ENCODE measurements around the gene MOCS3.

The MOCS3 gene

DNA sequence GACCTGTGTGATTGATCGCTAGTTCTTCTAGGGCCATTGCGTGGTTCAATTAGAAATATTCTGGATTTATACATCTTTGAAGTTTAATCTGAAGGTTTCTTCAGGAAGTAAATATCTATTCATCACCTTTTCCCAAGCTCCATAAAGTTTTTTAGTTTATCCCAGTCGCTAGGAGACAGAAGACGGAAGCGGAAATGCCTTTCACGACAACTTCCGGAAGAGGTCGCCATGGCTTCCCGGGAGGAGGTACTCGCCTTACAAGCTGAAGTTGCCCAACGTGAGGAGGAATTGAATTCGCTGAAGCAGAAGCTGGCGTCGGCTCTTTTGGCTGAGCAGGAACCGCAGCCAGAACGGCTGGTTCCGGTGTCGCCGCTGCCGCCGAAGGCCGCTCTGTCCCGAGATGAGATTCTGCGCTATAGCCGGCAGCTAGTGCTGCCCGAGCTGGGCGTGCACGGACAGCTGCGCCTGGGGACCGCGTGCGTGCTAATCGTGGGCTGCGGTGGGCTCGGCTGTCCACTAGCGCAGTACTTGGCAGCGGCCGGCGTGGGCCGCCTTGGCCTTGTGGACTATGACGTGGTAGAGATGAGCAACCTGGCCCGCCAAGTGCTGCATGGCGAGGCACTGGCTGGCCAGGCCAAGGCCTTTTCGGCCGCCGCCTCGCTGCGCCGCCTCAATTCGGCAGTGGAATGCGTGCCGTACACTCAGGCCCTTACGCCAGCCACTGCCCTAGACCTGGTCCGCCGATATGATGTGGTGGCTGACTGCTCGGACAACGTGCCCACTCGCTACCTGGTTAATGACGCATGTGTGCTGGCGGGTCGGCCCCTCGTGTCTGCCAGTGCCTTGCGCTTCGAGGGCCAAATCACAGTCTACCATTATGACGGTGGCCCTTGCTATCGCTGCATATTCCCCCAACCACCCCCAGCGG lies at the start of gene MOCS3:
MOCS3 (plus strand) TSS at position 204 of the 928 bp plus-strand sequence; CDS start at position 229, 25 bp downstream.
- DNase-seq (ENCODE audit: low read depth, low spot score) = peak; percentile 79

DNA sequence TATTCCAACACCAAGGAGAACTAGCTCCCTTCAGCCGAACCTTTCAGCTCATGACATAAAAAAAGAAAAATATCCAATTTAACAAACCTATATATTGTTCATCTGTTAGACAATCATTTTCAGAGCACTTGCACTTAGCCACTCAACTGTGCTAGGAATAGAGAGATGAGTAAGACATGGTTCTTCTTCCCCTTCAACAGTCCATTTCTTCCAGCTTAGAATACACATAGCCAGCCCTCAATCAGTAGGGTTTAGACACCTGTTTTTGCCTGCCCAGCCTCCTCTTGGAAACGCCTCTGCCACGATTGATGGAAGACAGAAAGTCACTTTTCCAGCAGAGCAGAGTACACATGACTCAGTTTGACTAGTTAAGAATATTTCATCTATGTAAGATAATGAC lies 49.2 kb upstream of the MOCS3 start:
- DNase-seq (ENCODE audit: low read depth, low spot score) = no peak

DNA sequence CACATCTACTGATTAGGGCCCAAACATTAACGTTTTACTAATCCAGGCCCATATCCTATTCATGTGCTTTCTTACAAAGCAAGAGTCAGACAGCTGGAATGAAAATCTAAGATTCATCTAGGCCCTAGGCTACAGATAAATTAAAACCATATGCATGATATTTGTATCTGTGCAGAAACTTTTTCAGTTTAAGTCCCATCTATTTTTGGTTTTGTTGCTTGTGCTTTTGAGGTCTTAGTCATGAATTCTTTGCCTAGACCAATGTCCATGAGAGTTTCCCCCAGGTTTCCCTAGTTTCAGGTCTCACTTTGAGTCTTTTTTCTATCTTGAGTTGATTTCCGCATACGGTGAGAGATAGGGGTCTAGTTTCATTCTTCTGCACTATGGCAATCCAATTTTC lies 47.6 kb upstream of the MOCS3 start:
- DNase-seq (ENCODE audit: low read depth, low spot score) = no peak

DNA sequence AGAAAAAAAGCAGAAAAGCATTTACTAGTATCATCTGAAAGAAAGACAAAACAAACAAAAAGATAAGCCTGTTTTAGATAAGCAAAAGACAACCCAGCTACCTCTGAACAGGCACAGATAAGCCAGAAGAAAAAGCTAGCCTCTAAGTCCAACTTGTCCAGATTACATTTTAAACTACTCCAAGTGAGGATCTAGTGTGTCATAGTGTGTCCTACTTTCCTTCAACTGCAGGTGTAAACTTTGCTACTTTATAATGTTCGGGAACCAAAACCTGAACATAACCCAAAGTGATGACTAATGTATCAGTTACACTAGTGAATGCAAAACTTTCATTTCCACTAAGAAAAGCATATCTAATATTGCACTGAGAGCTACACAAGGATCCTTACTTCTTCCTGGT lies 46.9 kb upstream of the MOCS3 start:
- DNase-seq (ENCODE audit: low read depth, low spot score) = no peak

GRCh38 chr20:50913690-50914375 lies 44.8 kb upstream of the MOCS3 start:
- no peak for DNase-seq (ENCODE audit: low read depth, low spot score)

GRCh38 chr20:50915424-50915823 lies 43.2 kb upstream of the MOCS3 start:
- no peak for DNase-seq (ENCODE audit: low read depth, low spot score)

DNA sequence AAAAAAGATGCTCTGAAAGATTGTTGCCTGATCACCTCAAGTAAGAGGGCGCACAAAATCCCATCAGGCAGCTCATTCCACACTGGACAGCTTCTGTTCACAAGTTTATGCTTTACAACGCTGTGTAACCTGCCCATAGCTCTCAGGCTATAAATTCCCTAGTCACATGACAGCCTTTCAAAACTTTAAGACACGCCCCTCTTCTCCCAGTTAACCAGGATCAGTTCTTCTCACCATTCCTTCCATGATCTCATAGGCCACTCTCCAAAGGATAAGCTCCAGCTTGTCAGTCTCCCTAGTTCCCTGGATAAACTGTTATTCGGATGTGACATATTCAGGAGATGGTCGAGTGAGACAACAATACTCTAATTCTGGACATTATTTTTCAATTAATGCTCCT lies 42.4 kb upstream of the MOCS3 start:
- no peak for DNase-seq (ENCODE audit: low read depth, low spot score)

- no peak for DNase-seq (ENCODE audit: low read depth, low spot score)
Observed at GRCh38 chr20:50916934-50917333, 41.7 kb upstream of the MOCS3 start.

DNA sequence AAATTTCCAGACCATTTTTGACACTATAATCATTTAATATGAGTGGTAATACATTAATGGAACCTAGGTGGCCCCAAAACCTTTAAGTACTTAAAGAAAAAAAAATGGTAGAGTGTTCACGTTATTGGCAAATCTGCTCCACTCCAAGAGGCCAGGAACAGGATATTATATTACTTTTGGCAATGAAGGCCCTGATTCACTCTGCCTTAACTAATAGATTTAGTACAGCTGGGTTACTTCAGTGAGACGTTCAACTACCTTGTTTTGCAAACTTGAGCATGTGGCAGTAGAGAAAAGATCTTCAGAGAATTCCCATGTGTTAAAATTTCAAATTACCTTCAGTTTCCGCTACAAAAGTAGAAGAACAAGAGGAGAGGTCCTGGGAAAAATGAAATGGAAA lies 40.2 kb upstream of the MOCS3 start:
- DNase-seq (ENCODE audit: low read depth, low spot score) = no peak

GRCh38 chr20:50919567-50919966 lies 39.1 kb upstream of the MOCS3 start:
- no peak for DNase-seq (ENCODE audit: low read depth, low spot score)

DNA sequence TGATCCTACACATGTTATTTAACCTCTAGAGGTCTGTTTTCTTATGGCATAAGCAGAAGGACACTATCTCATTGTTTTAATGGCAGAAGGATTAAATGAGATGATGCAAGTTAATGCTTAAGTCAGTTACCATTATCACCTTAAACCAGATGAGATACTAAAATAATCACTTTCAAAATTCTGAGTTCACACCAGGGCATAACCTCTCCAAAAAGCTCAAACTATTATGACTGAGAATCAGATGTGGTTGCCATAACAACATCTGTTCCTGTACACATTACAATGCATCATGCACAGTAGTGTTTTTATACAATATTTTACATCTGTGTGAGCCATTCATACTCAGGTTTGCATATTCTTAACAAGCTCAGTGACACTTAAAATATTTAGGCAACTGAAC lies 37.6 kb upstream of the MOCS3 start:
- DNase-seq (ENCODE audit: low read depth, low spot score) = no peak

- no peak for DNase-seq (ENCODE audit: low read depth, low spot score)
Observed at GRCh38 chr20:50921803-50922501, 36.7 kb upstream of the MOCS3 start.

GRCh38 chr20:50924261-50924920 lies 34.2 kb upstream of the MOCS3 start:
- DNase-seq (ENCODE audit: low read depth, low spot score) = no peak

DNA sequence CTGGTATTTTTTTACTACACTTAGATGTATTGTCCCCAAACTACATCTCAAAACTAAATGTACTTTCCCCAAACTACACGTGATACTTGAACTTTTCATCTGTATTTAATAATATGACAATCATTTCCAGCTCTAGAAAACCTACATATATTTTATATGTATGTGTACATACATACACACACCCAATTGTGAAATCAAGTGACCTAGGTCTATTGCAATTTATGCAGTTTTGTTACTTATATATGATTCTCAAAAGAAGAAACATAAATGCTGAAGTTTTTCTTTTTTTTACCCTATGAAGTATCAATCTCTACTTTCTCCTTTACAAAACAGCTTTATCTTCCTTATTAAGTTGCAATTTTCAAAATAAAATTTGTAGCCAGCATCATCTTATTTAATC lies 32.1 kb upstream of the MOCS3 start:
- no peak for DNase-seq (ENCODE audit: low read depth, low spot score)

GRCh38 chr20:50928469-50928868 lies 30.1 kb upstream of the MOCS3 start:
- no peak for DNase-seq (ENCODE audit: low read depth, low spot score)

- DNase-seq (ENCODE audit: low read depth, low spot score) = peak; percentile 89
Observed at GRCh38 chr20:50929299-50930138, 29.1 kb upstream of the MOCS3 start.

DNA sequence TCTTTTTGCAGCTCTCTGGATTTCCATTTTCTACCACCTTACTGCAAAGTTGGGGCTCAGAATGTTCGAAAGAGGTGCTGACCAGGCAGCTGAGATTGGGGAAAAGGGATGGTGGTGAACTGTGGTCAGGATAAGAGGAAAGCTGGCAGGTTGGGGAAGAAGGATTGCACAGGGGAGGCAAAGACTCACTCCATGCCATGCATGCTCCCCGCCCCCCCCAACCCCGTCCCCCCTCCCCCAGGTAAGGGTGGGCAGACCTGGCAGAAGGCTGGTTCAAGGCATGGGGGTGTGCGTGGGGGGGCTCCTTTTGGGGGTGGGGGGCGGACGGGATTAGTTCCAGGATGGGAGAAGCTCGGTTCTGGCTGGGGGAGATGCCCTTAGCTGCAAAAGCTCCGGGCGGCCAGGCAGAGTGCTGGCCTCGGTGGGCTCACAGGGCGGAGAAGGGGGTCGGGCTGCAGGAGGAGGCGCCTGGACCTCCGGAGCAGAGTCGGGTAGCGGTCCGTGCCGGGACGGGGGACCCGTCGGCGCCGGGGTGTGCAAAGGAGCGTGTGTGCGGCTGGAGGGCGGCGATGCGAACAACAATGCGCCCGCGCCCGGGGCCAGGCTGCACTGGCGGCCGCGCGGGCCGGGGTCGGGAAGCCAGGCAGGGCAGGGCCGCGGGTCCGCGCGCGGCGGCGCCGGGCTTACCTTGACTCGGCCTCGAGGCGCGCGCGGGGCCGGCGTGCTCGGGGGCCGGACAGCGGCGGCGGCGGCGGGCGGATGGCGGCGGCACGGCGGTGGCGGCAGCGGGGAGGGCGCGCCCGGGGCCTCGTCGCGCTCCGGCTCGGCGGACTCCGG lies 28.3 kb upstream of the MOCS3 start:
- no peak for DNase-seq (ENCODE audit: low read depth, low spot score)

DNA sequence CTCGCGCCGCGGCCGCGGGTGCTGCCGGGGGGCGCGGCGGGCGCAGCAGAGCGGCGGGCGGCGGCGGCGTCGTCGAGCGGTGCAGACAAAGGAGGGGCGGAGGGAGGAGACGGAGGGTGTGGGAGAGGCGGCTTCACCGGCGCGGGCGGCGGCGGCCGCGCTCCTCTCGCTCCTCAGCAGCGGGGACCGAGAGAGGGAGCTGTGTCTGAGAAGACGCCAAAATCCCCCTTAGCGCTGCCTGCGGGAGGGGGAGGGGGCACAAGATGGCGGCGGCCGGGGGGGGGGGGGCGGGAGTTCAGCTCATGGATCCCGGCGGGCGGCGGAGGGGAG lies 27.7 kb upstream of the MOCS3 start:
- DNase-seq (ENCODE audit: low read depth, low spot score) = no peak

- peak; percentile 79 for DNase-seq (ENCODE audit: low read depth, low spot score)
Observed at GRCh38 chr20:50931306-50932015, 27.2 kb upstream of the MOCS3 start, which contains the start of gene ADNP. TSS of gene ADNP (minus strand) at chr20:50931437. CDS start at chr20:50903996, 27,441 bp downstream.
